ENCODE measurements around the gene ETFA.

DNA sequence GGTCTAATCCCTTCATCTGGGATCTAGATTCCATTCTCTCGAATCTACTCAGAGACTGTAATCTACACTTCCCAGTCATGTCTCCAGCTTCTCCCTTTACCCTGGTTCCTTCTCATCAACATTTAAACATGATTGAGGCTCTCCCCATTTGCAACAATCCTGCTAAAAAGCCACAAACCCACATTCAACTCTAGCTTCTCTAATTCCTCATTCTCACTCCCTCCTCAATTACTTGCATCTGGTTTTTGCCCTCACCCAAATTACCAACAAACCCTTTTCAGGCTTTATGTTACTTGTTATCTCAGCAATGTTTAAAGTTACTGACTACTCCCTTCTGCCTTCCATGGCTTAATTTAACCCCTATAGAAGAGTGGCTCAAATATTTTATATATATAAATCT lies 11.5 kb downstream of the ETFA start:
- TF ChIP-seq, protein P1, sequence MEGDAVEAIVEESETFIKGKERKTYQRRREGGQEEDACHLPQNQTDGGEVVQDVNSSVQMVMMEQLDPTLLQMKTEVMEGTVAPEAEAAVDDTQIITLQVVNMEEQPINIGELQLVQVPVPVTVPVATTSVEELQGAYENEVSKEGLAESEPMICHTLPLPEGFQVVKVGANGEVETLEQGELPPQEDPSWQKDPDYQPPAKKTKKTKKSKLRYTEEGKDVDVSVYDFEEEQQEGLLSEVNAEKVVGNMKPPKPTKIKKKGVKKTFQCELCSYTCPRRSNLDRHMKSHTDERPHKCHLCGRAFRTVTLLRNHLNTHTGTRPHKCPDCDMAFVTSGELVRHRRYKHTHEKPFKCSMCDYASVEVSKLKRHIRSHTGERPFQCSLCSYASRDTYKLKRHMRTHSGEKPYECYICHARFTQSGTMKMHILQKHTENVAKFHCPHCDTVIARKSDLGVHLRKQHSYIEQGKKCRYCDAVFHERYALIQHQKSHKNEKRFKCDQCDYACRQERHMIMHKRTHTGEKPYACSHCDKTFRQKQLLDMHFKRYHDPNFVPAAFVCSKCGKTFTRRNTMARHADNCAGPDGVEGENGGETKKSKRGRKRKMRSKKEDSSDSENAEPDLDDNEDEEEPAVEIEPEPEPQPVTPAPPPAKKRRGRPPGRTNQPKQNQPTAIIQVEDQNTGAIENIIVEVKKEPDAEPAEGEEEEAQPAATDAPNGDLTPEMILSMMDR (IDR thresholded peaks at IDR 0.05) = no peak
- TF ChIP-seq ZFX (IDR thresholded peaks at IDR 0.05; ENCODE audit: borderline replicate concordance) = no peak
